Fibroblast of gingiva (primary cell): ENCODE measurements around the gene BTBD9.

Experiments
- DNase-seq: peaks from one replicate; pipeline ENCODE4 v3.0.0-alpha.2; 2011; ENCODE audit warnings: low read depth

Gene BTBD9

GRCh38 chr6:38507173-38507572 lies 132.6 kb downstream of the BTBD9 start:
- no peak for DNase-seq

DNA sequence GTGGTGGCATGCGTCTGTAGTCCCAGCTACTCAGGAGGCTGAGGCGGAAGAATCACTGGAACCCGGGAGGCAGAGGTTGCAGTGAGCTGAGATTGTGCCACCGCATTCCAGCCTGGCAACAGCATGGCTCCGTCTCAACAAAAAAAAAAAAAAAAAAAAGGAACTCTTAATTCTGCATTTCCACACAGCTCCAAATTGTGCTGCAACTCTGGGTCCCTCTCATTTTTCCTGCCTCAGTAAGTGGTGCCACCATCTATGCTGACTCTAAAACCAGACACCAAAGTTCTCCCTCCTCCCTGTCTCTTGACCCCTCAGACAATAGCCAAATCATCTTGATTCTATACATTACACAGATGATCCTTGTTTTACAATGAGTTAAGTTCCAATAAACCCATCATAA lies 133.9 kb downstream of the BTBD9 start:
- DNase-seq, result no peak

DNA sequence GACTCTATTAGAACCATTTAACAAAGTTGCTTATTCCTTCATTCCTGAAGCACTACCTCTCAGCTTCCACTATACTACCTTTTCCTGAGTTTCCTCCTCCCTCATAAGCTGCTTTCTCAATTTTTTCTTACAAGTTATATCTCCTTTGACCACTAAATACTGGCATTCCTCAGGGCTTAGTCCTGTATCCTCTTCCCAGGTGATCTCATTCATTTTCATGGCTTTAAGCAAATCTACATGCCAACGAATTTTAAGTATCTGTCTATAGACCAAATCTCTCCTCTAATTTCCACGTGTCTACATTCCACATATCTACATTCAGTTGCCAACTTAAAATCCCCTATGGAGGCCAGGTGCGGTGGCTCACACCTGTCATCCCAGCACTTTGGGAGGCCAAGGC lies 134.7 kb downstream of the BTBD9 start:
- DNase-seq, result no peak

DNA sequence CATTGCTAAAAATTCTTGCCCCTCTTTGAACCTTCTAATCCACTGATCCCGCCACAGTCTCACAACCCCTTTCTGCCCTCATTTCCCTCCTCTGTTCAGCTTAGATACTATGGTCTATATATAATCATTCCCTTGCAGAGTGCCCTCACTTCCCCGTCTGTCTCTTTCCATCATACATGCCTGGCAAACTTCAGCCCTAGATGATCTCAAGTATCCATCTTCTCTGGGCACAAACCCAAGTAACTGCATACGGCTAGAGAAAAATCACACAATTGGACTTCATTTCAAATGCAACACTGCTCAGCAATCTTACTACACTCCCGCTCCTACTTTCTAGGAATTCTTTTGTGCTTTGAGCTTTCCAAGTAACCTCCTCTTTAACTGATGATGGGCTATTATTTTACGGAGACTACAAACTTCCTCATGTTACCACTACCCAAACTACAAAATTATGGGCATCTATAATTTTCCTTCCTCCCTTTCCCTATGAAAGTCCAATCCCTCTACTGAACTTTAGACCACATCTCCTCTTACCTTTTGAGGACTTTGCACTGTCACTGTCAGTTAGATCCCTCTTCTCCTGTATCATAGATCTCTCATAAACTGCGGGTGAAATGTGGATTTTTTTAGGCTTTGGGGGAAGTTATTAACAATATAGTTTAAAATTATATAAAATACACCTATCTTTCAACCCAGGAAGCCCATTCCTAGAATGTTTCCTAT lies 135.6 kb downstream of the BTBD9 start:
- no peak for DNase-seq

DNA sequence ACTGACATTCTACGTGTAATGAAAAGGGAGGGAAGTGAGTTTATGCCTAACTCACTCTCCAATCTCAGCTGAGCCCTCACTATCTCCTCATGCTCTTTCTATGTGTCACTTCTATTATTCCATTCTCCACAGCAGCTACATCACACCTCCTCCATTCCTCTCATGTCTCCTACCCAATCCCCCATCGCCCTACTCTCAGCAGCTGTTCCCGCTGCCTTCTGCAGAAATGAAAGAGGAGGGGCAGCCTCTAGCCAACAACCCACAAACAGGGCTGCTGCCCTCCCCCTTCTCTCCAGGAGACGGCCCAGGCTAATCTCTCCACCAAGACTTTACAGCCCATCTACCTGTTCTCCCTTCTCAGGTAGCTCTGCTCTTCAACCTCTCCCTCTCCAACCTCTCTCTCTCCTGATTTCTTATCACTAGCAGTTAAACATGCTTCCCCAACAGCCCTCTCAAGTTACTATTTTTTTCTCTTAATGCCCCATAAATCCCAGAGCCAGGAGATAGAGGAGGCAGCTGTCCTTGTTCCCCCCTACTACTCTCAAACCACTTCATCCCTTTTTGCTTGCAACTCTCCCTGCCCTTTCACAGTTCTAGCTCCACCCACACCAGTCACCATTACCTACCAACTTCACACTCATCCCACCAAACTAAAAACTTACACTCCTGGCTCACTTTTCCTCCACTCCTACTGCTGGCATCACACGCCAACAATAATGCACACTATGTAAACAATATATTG lies 136.5 kb downstream of the BTBD9 start:
- no peak for DNase-seq

DNA sequence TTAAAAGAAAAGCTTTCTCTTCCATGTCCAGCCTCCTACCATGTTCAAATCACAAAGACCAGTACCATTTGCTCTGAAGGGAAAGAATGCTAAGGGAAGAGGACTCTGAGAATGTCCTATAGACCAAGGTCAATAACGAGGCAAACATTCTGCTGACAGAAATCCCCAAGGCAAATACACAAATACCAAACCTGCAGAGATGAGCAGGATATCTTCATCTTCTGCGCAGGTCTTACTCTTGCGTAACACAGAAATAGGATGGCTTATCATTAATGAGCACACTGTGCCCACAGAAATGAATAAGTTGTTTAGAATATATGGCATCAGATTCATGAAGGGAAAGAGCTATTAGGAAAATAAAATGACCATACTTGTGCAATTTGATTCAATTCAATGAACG lies 137.3 kb downstream of the BTBD9 start:
- no peak for DNase-seq

DNA sequence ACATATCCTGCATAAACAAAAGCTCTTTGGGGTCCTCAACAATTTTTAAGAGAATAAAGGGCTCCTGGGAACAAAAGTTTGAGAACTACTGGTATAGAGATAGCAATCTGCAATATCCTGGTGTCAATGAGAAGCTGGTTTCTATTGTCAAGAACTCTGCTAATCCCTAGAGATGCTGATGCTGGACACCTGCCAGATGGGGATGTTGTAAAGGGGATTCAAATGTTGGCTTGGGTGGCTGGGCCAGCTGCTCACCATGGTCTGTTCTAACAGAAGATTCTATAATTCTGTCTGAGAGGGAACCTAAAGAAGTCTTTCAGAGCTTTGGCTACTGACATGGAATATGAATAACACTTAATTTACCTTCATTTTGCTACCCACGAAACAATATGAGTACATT lies 137.8 kb downstream of the BTBD9 start:
- no peak for DNase-seq

- DNase-seq, result no peak
These were observed 140.1 kb downstream of the BTBD9 start for GRCh38 chr6:38499529-38500096.

- no peak for DNase-seq
These were observed 140.8 kb downstream of the BTBD9 start for GRCh38 chr6:38498805-38499445.

GRCh38 chr6:38498085-38498484 lies 141.6 kb downstream of the BTBD9 start:
- DNase-seq, result no peak

GRCh38 chr6:38497546-38497945 lies 142.2 kb downstream of the BTBD9 start:
- DNase-seq, result no peak

- DNase-seq, result no peak
These were observed 143.7 kb downstream of the BTBD9 start for GRCh38 chr6:38495922-38496635.

DNA sequence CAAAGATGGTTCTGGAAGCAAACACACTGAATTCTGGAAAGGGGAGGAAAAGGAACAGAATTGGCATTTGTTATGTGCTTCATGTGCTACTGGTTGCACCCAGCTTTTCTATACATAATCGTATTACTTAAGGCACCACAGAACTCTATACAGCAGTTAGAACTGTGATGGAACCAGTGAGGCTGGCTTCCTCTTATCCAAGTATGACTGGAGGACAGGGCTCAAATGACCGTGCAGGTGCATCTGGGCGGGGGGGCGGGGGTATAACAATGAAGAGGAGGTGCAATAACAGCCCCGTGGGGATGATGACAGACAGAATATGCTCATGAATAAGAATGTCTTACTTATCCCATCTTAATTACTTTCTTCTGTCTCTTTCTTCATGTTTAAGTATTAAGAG lies 144.2 kb downstream of the BTBD9 start:
- DNase-seq, result no peak

DNA sequence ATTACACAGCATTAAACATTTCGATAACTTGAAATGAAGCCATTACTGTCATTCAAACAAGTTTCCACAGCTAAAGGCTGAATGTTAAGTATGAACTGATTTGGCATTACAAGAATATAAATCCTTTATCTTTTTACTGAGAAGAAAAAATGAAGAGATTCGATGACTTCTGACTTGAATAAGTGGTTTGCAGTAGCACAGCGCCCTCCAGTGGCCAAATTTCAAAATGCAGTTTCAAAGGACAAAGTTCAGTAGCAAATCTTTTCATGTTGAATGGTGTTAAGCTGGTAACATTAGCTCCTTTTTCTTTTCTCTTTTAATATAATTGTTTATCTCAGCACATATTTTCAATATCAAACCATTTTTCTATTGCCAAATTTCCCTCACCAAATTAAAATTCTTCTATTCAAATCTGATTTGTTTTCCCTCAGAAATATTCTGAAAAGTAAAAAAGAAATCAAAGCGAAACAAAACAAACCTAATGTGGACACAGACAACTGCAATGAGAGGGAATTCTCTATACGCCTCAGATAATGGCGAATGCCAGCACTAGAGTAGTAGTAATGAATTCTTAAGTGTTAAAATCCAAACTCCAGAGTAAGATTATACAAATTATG lies 145.7 kb downstream of the BTBD9 start:
- DNase-seq, result peak; percentile 57

- no peak for DNase-seq
These were observed 147.7 kb downstream of the BTBD9 start for GRCh38 chr6:38492031-38492430.

GRCh38 chr6:38489951-38490350 lies 149.8 kb downstream of the BTBD9 start:
- DNase-seq, result peak; percentile 66

- DNase-seq, result no peak
These were observed 152.3 kb downstream of the BTBD9 start for GRCh38 chr6:38487423-38487822.

GRCh38 chr6:38485488-38485887 lies 154.2 kb downstream of the BTBD9 start:
- DNase-seq, result no peak

GRCh38 chr6:38484656-38485055 lies 155.1 kb downstream of the BTBD9 start:
- no peak for DNase-seq

DNA sequence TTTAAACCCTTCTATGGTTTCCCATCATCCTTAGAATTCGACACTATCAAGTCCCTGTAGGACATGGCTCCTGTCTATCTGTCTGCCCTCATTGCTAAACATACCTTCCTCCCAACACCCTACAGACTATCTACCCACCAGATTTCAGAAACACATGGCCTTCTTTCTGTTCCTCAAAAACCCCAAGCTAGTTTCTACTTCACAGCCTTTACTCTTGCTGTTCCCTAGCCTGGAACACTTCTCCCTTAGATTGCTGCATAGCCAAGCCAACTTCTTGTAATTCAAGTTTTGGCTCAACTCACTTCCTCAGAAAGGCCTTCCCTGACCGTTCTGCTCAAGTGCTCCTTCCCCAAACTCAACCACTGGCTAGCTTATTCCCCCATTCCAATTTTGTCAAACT lies 156.2 kb downstream of the BTBD9 start:
- DNase-seq, result no peak

GRCh38 chr6:38482466-38482865 lies 157.3 kb downstream of the BTBD9 start:
- no peak for DNase-seq

DNA sequence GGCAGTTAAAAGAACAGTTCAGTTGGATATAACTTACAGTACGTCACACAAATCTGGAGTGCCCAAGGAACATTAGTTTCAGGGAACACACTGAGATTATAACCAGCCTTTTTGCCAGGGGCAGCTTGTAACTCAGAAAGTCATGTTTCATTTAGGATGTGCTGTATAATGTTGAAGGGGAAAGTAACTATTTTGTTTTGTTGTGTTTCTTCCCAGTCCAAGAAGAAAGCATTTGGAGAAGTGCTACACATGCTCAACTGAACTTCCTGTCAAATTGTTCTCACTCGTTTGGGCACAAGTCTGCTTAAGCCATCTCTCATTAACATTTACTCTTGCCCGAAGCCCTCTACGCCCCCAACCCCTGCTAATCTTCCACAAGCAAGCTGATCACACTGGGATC lies 157.9 kb downstream of the BTBD9 start:
- DNase-seq, result no peak
